SK-N-MC (cell line): ENCODE measurements around the gene ZNF142.

Experiments used
- EZH2 ChIP-seq: fragments of 200-600 bp; sonication (generic); IDR thresholded peaks from one replicate; pipeline ENCODE4 v1.6.1; 2017; ENCODE audit warnings: antibody characterized with exemption
- FOXP2 ChIP-seq: optimal IDR thresholded peaks from 2 replicates; pipeline ENCODE3; 2011; ENCODE audit warnings: mild to moderate bottlenecking, moderate library complexity; ENCODE audit not compliant: insufficient read depth; ENCODE audit errors: extremely low read length, control extremely low read depth
- POLR2AphosphoS5 ChIP-seq: IDR thresholded peaks from 2 replicates; pipeline ENCODE4 v1.6.1; 2012; ENCODE audit warnings: mild to moderate bottlenecking, low read depth, low read length, borderline replicate concordance

DNA sequence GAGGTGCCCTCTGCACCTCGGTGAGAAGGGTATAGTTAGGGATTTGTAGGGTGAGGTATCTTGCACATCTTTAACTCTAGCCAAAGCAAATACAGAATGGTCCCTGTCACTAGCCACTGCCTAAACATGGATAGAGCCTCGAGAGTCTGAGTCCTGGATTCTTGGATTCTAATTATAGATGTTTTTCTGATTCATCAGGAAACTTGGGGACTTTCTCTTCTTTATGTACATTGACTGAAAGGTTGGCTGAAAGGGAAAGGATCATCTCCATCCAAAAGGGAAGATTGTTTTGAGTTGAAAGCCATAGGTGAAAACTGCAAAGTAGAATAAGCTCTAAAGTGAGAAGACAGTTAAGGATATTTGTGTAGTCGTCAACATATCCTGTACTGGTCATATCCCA is 20.6 kb upstream of the ZNF142 start:
- TF ChIP-seq POLR2AphosphoS5 (no peak), EZH2 (no peak), FOXP2 (no peak)
